ENCODE results near the gene PDK2. TPM values are rescaled to one million over a fixed set of nuclear protein-coding genes. Genes with fewer than 3 reads are reported as not detected.
A peak's percentile ranks its signal among the peaks of the same experiment; 100 is the strongest.

Gene PDK2
- total and polyA plus RNA-seq, 9 of the 15 experiments (the other 6 are each of a cell fraction or from before 2014, with no cell fraction given), result 0.03 to 2.5 (median 1.4) TPM

- no peak for TF ChIP-seq ZBTB43 (CRISPR knock-in tag; IDR thresholded peaks at IDR 0.05)
- no peak for TF ChIP-seq U2AF2 (optimal IDR thresholded peaks at IDR 0.05; ENCODE audit: low read depth, low read length)
- TF ChIP-seq POLR2A (conservative IDR thresholded peaks at IDR 0.05), result no peak; the same call in 1 of the 2 replicates
- no peak for TF ChIP-seq ZBTB12 (CRISPR knock-in tag; IDR thresholded peaks at IDR 0.05)
- TF ChIP-seq ZNF609 (CRISPR knock-in tag; IDR thresholded peaks at IDR 0.05; ENCODE audit: borderline replicate concordance), result peak; percentile 61; the same call in 1 of the 2 replicates
- no peak for TF ChIP-seq ZNF655 (CRISPR knock-in tag; IDR thresholded peaks at IDR 0.05)
- TF ChIP-seq NCOA6 (IDR thresholded peaks at IDR 0.05), result no peak
- TF ChIP-seq SIRT6 (IDR thresholded peaks at IDR 0.05; ENCODE audit: low read depth, low read length), result no peak
- no peak for TF ChIP-seq ZNF12 (CRISPR knock-in tag; IDR thresholded peaks at IDR 0.05)
- peak; percentile 97 for TF ChIP-seq ZNF740 (CRISPR knock-in tag; IDR thresholded peaks at IDR 0.05)
- TF ChIP-seq ZNF740 (tag; IDR thresholded peaks at IDR 0.05), result peak in 1 of 2 experiments; percentile 95; a peak in 2 of 4 replicates
- no peak for TF ChIP-seq CCAR2 (IDR thresholded peaks at IDR 0.05; ENCODE audit: low read depth, low read length)
- no peak for TF ChIP-seq ATF1 (CRISPR knock-in tag; IDR thresholded peaks at IDR 0.05)
- no peak for TF ChIP-seq ATF1 (tag; IDR thresholded peaks at IDR 0.05)
- peak; percentile 57 for TF ChIP-seq ASH1L (IDR thresholded peaks at IDR 0.05; ENCODE audit: borderline replicate concordance, low read depth, partially characterized antibody)
- no peak for TF ChIP-seq SMAD3 (CRISPR knock-in tag; conservative IDR thresholded peaks at IDR 0.05)
- TF ChIP-seq TARDBP (IDR thresholded peaks at IDR 0.05), result no peak
- no peak for TF ChIP-seq ZNF512 (tag; IDR thresholded peaks at IDR 0.05)
Measured at GRCh38 chr17:50151937-50152547, 56.9 kb downstream of the PDK2 start (continued).

Measured in K562 (cell line).